Adrenal gland (tissue), 12 donors: Measurements from ENCODE around the gene DST. TPM values are rescaled to one million over a fixed set of nuclear protein-coding genes. Genes with fewer than 3 reads are reported as not detected.

Source experiments
- DNase-seq, 7 donors: peaks; one replicate each; pipeline ENCODE4 v3.0.0-alpha.2; 2019 to 2020
- H3K27ac ChIP-seq, 5 donors: fragments of 200-600 bp; sonication (generic) in 4 of 5; 1 replicate in 3 of 5; 2 replicates in 2 of 5; pipeline versions ENCODE4 v1.5.1 to v1.8.0; 2016 to 2020; ENCODE audit warnings: mild to moderate bottlenecking in 1 of 5
- H3K27me3 ChIP-seq: fragments of 200-600 bp; 2 replicates; pipeline ENCODE4 v1.8.0; 2021
- H3K36me3 ChIP-seq, 2 donors: fragments of 200-600 bp; replicated peaks in 1 of 2; 1 replicate in 1 of 2; 2 replicates in 1 of 2; pipeline versions ENCODE4 v1.5.1 to v1.8.0; 2018 to 2022
- H3K4me1 ChIP-seq, 2 donors: fragments of 200-600 bp; replicated peaks in 1 of 2; 1 replicate in 1 of 2; 2 replicates in 1 of 2; pipeline versions ENCODE4 v1.5.1 to v1.8.0; 2018 to 2021
- H3K4me3 ChIP-seq, 4 donors: fragments of 200-600 bp; sonication (generic) in 3 of 4; one replicate each; pipeline ENCODE4 v1.5.1; 2016 to 2018
- H3K9me3 ChIP-seq, 3 donors: fragments of 200-600 bp; sonication (generic) in 1 of 3; replicated peaks in 1 of 3; 1 replicate in 2 of 3; 2 replicates in 1 of 3; pipeline versions ENCODE4 v1.5.1 to v1.8.0; 2016 to 2021
- CTCF ChIP-seq, 6 experiments: fragments of 450-650 bp in 4 of 6; fragments of 200-600 bp in 2 of 6; sonication (generic) in 1 of 6; IDR thresholded peaks; 1 replicate in 5 of 6; 2 replicates in 1 of 6; pipeline versions ENCODE4 v1.5.1 to v1.8.0; 2016 to 2021; ENCODE audit warnings: antibody characterized with exemption in 6 of 6, mild to moderate bottlenecking in 2 of 6, moderate library complexity in 1 of 6
- POLR2A ChIP-seq, 2 donors: fragments of 450-650 bp; IDR thresholded peaks; one replicate each; pipeline ENCODE4 v1.6.1; 2017; ENCODE audit warnings: antibody characterized with exemption in 2 of 2, mild to moderate bottlenecking in 2 of 2, moderate library complexity in 1 of 2
- WGBS, 4 donors: extraction: QIAGEN DNeasy Blood & Tissue Kit in 2 of 4; methylation state at CpG; one replicate each; pipeline versions ENCODE4 v1.1.5 to v1.1.7; 2013 to 2017; 5-methylcytosine and 5-hydroxymethylcytosine counted together
- intact Hi-C, 2 donors: fragments of 100-400 bp; cut with DNase I; formaldehyde crosslinking; loops; one replicate each; pipeline versions ENCODE4 v1.14.1 to v1.15.0; 2022 to 2023
- polyA plus RNA-seq, 3 donors: library from polyadenylated mRNA; stranded (reverse); fragments of 200-250 nt in 2 of 3; fragments of 350-450 nt in 1 of 3; fragmentation: Illumina TruSeq in 1 of 3; extraction: RNeasy Lipid Tissue Mini Kit (QIAGEN cat#74804) in 1 of 3; gene quantifications; one replicate each; pipeline ENCODE4 v1.2.3, GENCODE V29; 2013 to 2014
- total RNA-seq, 9 donors: library from RNA; depleted of rRNA in 4 of 9; stranded (reverse); fragments of >200 nt in 4 of 9; fragments of 120-200 nt in 1 of 9; fragmentation: NEBNext Ultra II Directional in 1 of 9; extraction: Animal tissue kit (Norgen Biotek cat#: 25700) in 1 of 9; gene quantifications; one replicate each; pipeline versions ENCODE4 v1.1.0 to v1.2.4, GENCODE V29; 2013 to 2023
- donor health status: healthy with polysubstance abuse.
- donor health status: Bipolar disorder and iron deficiency.
- donor health status: DM: yes; HTN: yes; CAD: no.
- donor health status: DM: no; HTN: no; CAD: no.
- donor health status: DM: no; HTN: no; CAD: no.
- donor health status: DM: yes; HTN: yes; CAD: no.

DST gene
- total and polyA plus RNA-seq, 12 donors = 105 to 418 (median 265) TPM

GRCh38 chr6:56613247-56613851 is 29.3 kb downstream of the DST start:
- WGBS, 4 donors = 77 to 81% (median 79%) methylated on average over 6 of the region's 6 CpGs
- TF ChIP-seq CTCF (IDR thresholded peaks at IDR 0.05) = no peak
- no peak for TF ChIP-seq POLR2A (IDR thresholded peaks at IDR 0.05)
- Histone ChIP-seq H3K27me3 (no peaks in the 10 kb centered on the region), H3K27ac (no peak overlapping the region), H3K9me3 (no peaks in the 10 kb centered on the region), H3K4me1 (no peaks in the 10 kb centered on the region), H3K4me3 (no peak overlapping the region), H3K36me3 (peaks cover 0 to 14% of the 10 kb centered on the region in 2 donors)
- no peak for DNase-seq
- intact Hi-C loops = no loop called here

- intact Hi-C loops = no loop called here
- no peaks in the 10 kb centered on the region for H3K27me3 ChIP-seq
Measured at GRCh38 chr6:56608332-56608731, 34.4 kb downstream of the DST start.

GRCh38 chr6:56607111-56607752 is 35.5 kb downstream of the DST start:
- no peak for TF ChIP-seq POLR2A (IDR thresholded peaks at IDR 0.05)
- TF ChIP-seq CTCF (IDR thresholded peaks at IDR 0.05) = no peak
- H3K27me3 ChIP-seq = no peaks in the 10 kb centered on the region
- no peaks in the 10 kb centered on the region for H3K4me1 ChIP-seq
- WGBS, 4 donors = 83 to 92% (median 86%) methylated on average over 2 of the region's 2 CpGs
- DNase-seq = no peak
- intact Hi-C loops = no loop called here
- no peak overlapping the region for H3K4me3 ChIP-seq
- H3K36me3 ChIP-seq = peaks cover 0 to 4% of the 10 kb centered on the region in 2 donors
- no peaks in the 10 kb centered on the region for H3K9me3 ChIP-seq
- H3K27ac ChIP-seq = no peak overlapping the region

More at GRCh38 chr6:56608332-56608731, 34.4 kb downstream of the DST start:
- H3K9me3 ChIP-seq = no peaks in the 10 kb centered on the region
- no peak overlapping the region for H3K4me3 ChIP-seq
- H3K4me1 ChIP-seq = no peaks in the 10 kb centered on the region
- no peak overlapping the region for H3K27ac ChIP-seq
- peaks cover 0 to 4% of the 10 kb centered on the region in 2 donors for H3K36me3 ChIP-seq
- WGBS, 4 donors = 88 to 98% (median 92%) methylated on average over 2 to 4 of the region's 4 CpGs
- no peak for DNase-seq
- TF ChIP-seq POLR2A (IDR thresholded peaks at IDR 0.05) = no peak
- no peak for TF ChIP-seq CTCF (IDR thresholded peaks at IDR 0.05)

- Histone ChIP-seq H3K36me3 (peaks cover 0 to 13% of the 10 kb centered on the region in 2 donors), H3K4me3 (no peak overlapping the region), H3K27ac (no peak overlapping the region), H3K27me3 (no peaks in the 10 kb centered on the region), H3K4me1 (no peaks in the 10 kb centered on the region), H3K9me3 (no peaks in the 10 kb centered on the region)
- intact Hi-C loops = no loop called here
- DNase-seq = no peak
- 94 to 100% (median 97%) methylated on average over 1 of the region's 1 CpG for WGBS, 4 donors
- TF ChIP-seq POLR2A (IDR thresholded peaks at IDR 0.05) (no peak), CTCF (IDR thresholded peaks at IDR 0.05) (no peak)
Measured at GRCh38 chr6:56605435-56605834, 37.3 kb downstream of the DST start.
